K562 (cell line): ENCODE results near the gene PLCL1. TPM values are rescaled to one million over a fixed set of nuclear protein-coding genes. Genes with fewer than 3 reads are reported as not detected.

Experiments used
- ATAC-seq: fragments of 200-7000 bp; cut with Tn5 transposase; 3 replicates; pipeline ENCODE4 v1.9.1; 2020; ENCODE audit warnings: moderate library complexity
- BruUV-seq: library from RNA; stranded (reverse); fragments of 400-500 nt; replicated peaks from 2 replicates; lab custom pipeline; 2021; lab: Mats Ljungman, UMichigan
- CTCF ChIA-PET: fragments of 300-600 bp; formaldehyde crosslinking; extraction: SDS; loops from one replicate; lab custom pipeline; 2021; ENCODE audit warnings: low intra/inter-chr PET ratio; lab: Yijun Ruan, JAX
- POLR2A ChIA-PET: fragments of 300-600, 350-650 bp; sonication (Branson Sonifier 250); formaldehyde crosslinking; extraction: SDS; loops from one replicate; lab custom pipeline; 2021; ENCODE audit warnings: antibody characterized with exemption, inconsistent platforms; lab: Yijun Ruan, JAX
- DNase-seq, 4 experiments: peaks; one replicate each; pipeline versions ENCODE4 v3.0.0 to v3.0.0-alpha.2; 2011 to 2018; ENCODE audit warnings: low spot score in 3 of 4, mixed read lengths in 3 of 4; ENCODE audit errors: extremely low read depth in 1 of 4
- FAIRE-seq: peaks from 2 replicates; lab custom pipeline; 2011; peaks lifted over from hg19 to GRCh38; lab: Jason Lieb, UNC
- H2AFZ ChIP-seq: 2 replicates; pipeline ENCODE4 v1.6.0; 2011; ENCODE audit warnings: low read depth, low read length, control low read depth, inconsistent platforms
- H3K27ac ChIP-seq: fragments of 200-600 bp; 3 replicates; pipeline ENCODE4 v1.8.0; 2011; ENCODE audit warnings: low read depth, mild to moderate bottlenecking, control low read depth, inconsistent platforms, low read length, moderate library complexity, mixed read lengths; ENCODE audit errors: extremely low read depth
- H3K27me3 ChIP-seq, 2 experiments: fragments of 300-600 bp in 1 of 2; 2 replicates in 1 of 2; 3 replicates in 1 of 2; pipeline versions ENCODE4 v1.6.0 to v1.8.0; 2011; ENCODE audit warnings: inconsistent platforms in 2 of 2, low read length in 2 of 2, mild to moderate bottlenecking in 1 of 2, mixed read lengths in 1 of 2, moderate library complexity in 1 of 2; ENCODE audit not compliant: control insufficient read depth in 2 of 2, insufficient read depth in 2 of 2
- H3K36me3 ChIP-seq: fragments of 300-600 bp; 3 replicates; pipeline ENCODE4 v1.8.0; 2011; ENCODE audit warnings: mild to moderate bottlenecking, low read length, inconsistent platforms; ENCODE audit not compliant: control insufficient read depth, insufficient read depth
- H3K4me1 ChIP-seq, 2 experiments: fragments of 200-600 bp in 1 of 2; replicated peaks in 1 of 2; 2 replicates in 1 of 2; 3 replicates in 1 of 2; pipeline versions ENCODE4 v1.5.1 to v1.8.0; 2011; ENCODE audit warnings: inconsistent platforms in 2 of 2, low read length in 2 of 2, mild to moderate bottlenecking in 1 of 2, mixed read lengths in 1 of 2, moderate library complexity in 1 of 2; ENCODE audit not compliant: control insufficient read depth in 2 of 2, insufficient read depth in 2 of 2
- H3K4me2 ChIP-seq: 2 replicates; pipeline ENCODE4 v1.6.1; 2011; ENCODE audit warnings: low read length, control low read depth, inconsistent platforms, mixed read lengths; ENCODE audit not compliant: insufficient read depth
- H3K4me3 ChIP-seq: fragments of 200-600 bp; sonication (generic), shearing (Covaris generic); 2 replicates; pipeline ENCODE4 v1.5.1; 2016; ENCODE audit warnings: control low read depth, inconsistent platforms
- H3K79me2 ChIP-seq: fragments of 200-600 bp; 3 replicates; pipeline ENCODE4 v1.8.0; 2011; ENCODE audit warnings: low read length, inconsistent platforms; ENCODE audit not compliant: control insufficient read depth, insufficient read depth
- H3K9ac ChIP-seq, 2 experiments: 2 replicates each; pipeline versions ENCODE4 v1.6.0 to v1.6.1; 2011; ENCODE audit warnings: low read depth in 2 of 2, low read length in 2 of 2, control low read depth in 1 of 2, inconsistent platforms in 1 of 2, mild to moderate bottlenecking in 1 of 2, mixed read lengths in 1 of 2; ENCODE audit not compliant: insufficient read depth in 1 of 2
- H3K9me1 ChIP-seq: one replicate; pipeline ENCODE4 v1.6.0; 2011; ENCODE audit warnings: inconsistent platforms, mild to moderate bottlenecking, low read length, moderate library complexity; ENCODE audit not compliant: control insufficient read depth, insufficient read depth
- H3K9me3 ChIP-seq: replicated peaks from 2 replicates; pipeline ENCODE4 v1.5.1; 2011; ENCODE audit warnings: low read depth, low read length, inconsistent platforms; ENCODE audit not compliant: control insufficient read depth, insufficient read depth
- H4K20me1 ChIP-seq: replicated peaks from 2 replicates; pipeline ENCODE4 v1.6.1; 2011; ENCODE audit warnings: low read length, inconsistent platforms, mixed read lengths; ENCODE audit not compliant: control insufficient read depth, insufficient read depth
- C11orf30 ChIP-seq: fragments of 450-650 bp; IDR thresholded peaks from 2 replicates; pipeline ENCODE4 v1.6.1; 2016; ENCODE audit warnings: low read depth, mild to moderate bottlenecking
- KDM1A ChIP-seq, 2 experiments: fragments of 450-650 bp; IDR thresholded peaks; 2 replicates each; pipeline ENCODE4 v1.6.1; 2016; ENCODE audit warnings: mild to moderate bottlenecking in 2 of 2
- MAFF ChIP-seq: IDR thresholded peaks from 2 replicates; pipeline ENCODE4 v1.6.1; 2012; ENCODE audit warnings: low read length, improper control_type of control experiment
- MAFG ChIP-seq: fragments of 450-650 bp; conservative IDR thresholded peaks from 2 replicates; pipeline ENCODE4 v1.6.1; 2016; ENCODE audit warnings: missing genetic modification characterization, missing compliant biosample characterization
- ZNF316 ChIP-seq: fragments of 450-650 bp; IDR thresholded peaks from 2 replicates; pipeline ENCODE4 v1.6.1; 2016
- ZNF830 ChIP-seq: fragments of 250-450 bp; sonication (Bioruptor Pico); IDR thresholded peaks from 2 replicates; pipeline ENCODE4 v1.5.0; 2021; ENCODE audit warnings: mild to moderate bottlenecking
- WGBS: fragments of 100-300 bp; shearing (Covaris generic); methylation state at CpG from one replicate; pipeline ENCODE4 v1.1.6; 2016; ENCODE audit warnings: low coverage, mixed read lengths; ENCODE audit not compliant: insufficient coverage; ENCODE audit errors: missing lambda C conversion rate; 5-methylcytosine and 5-hydroxymethylcytosine counted together
- in situ Hi-C: fragments of 300-500 bp; cut with MboI; formaldehyde crosslinking; loops from 4 replicates; pipeline ENCODE4 v1.15.0; 2018; ENCODE audit warnings: inconsistent platforms, mixed read lengths
- intact Hi-C: fragments of 100-400 bp; cut with micrococcal nuclease; formaldehyde crosslinking; loops from 2 replicates; pipeline ENCODE4 v1.14.2; 2022
- polyA plus RNA-seq, 8 experiments: library from polyadenylated mRNA; depleted of rRNA in 4 of 8; stranded (reverse) in 5 of 8; unstranded in 3 of 8; fragments of >200 nt; fragmentation: Nextera tagmentation in 2 of 8; fragmentation: Illumina TruSeq in 1 of 8; extraction: Ambion mirVana in 2 of 8; extraction: Trizol in 1 of 8; gene quantifications; 2 replicates each; pipeline versions ENCODE4 v1.2.1 to v1.2.3, GENCODE V29; 2011 to 2014; ENCODE audit warnings: inconsistent platforms in 1 of 8, missing spikeins in 1 of 8
- total RNA-seq, 7 experiments: library from RNA; depleted of rRNA in 6 of 7; stranded (reverse); fragments of >200 nt in 6 of 7; fragmentation: Illumina TruSeq in 2 of 7; extraction: Trizol in 2 of 7; gene quantifications; 2 replicates each; pipeline versions ENCODE4 v1.2.1 to v1.2.3, GENCODE V29; 2011 to 2021; ENCODE audit warnings: low replicate concordance in 1 of 7

Gene PLCL1
- total and polyA plus RNA-seq, 9 of the 15 experiments (the other 6 are each of a cell fraction or from before 2014, with no cell fraction given), result 2.0 to 17.7 (median 8.6) TPM

DNA sequence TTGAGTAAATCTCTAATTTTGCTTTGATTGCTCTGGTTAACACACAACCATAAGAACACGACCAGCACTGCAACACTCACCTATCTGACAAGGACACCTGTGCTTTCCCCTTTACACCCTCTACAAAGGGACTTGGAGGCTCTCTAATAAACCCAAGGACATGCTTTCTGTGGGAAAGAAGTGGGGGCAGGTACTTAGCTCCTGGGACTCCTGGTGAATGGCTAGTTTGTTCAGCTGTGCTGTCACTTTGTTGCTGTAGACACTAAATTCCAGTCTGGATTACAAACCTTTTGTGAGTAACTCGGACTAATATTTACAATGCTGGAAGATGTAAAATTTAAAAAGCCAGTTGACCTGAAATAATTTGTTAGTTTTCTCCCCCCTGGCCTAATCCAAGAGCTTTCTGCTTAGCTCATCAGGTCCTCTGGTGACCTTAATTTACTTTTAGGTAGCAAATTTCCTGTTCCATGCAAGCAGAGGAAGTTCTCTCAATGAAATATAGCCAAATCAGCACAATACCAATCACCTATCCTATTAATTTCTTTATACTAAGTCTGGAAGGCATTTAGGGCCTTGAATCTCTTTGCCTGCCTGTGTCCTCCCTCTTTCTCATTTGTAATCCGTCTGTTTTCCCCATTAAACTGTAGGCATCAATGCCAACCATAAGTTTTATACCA is 67.5 kb downstream of the PLCL1 start:
- Histone ChIP-seq H3K9me3 (no peaks in the 10 kb centered on the region), H3K9ac (no peak overlapping the region), H4K20me1 (no peaks in the 10 kb centered on the region)
- no peak for FAIRE-seq
- CTCF ChIA-PET, result no interaction called here
- BruUV-seq, result no TSS peak
- TF ChIP-seq ZNF830 (no peak), ZNF316 (peak; percentile 68), MAFF (0 out of 2 replicates have a peak, but pooled peaks have one; percentile 19), C11orf30 (peak; percentile 56), KDM1A (IDR thresholded peaks at IDR 0.05) (0 out of 4 replicates have a peak, but pooled peaks of 1 of the 2 experiments have one; percentile 9), MAFG (tag) (peak; percentile 36; the same call in 1 of the 2 replicates)
- TF ChIP-seq, all 486 proteins: peak for 5
- H3K9me1 ChIP-seq, result no peaks in the 10 kb centered on the region
- no peak overlapping the region for H2AFZ ChIP-seq
- DNase-seq, result no peak
- no peak overlapping the region for H3K4me2 ChIP-seq
- ATAC-seq, result no peak
- peaks cover 10 to 47% of the 10 kb centered on the region in 2 experiments for H3K4me1 ChIP-seq
- no peak overlapping the region for H3K4me3 ChIP-seq
- intact Hi-C loops (no loop called here), in situ Hi-C loops (no loop called here)
- H3K79me2 ChIP-seq, result peaks cover 69% of the 10 kb centered on the region
- POLR2A ChIA-PET, result interaction anchor here (0.8 to 1.2 kb wide), 2 partner anchors 9 to 13 kb away, joined by 3 to 4 read pairs; no protein-coding TSS in a partner anchor
- no peak overlapping the region for H3K27ac ChIP-seq
- 16% methylated on average over 2 of the region's 3 CpGs for WGBS
- H3K27me3 ChIP-seq, result no peaks in the 10 kb centered on the region
- H3K36me3 ChIP-seq, result no peaks in the 10 kb centered on the region
